ENCODE data around the gene ZNF500.
"Not testable (repeated sequence)": the region's sequence is repeated elsewhere in the genome, so short reads cannot be mapped to it uniquely, and the experiment has no call there.

Gene ZNF500

GRCh38 chr16:4796982-4797804 lies 30.2 kb upstream of the ZNF500 start:
- DNase-seq (ENCODE audit: low read depth), result no peak

GRCh38 chr16:4795828-4796572 lies 29.0 kb upstream of the ZNF500 start:
- DNase-seq (ENCODE audit: low read depth), result no peak

GRCh38 chr16:4795181-4795827 lies 28.3 kb upstream of the ZNF500 start, which contains the start of gene SMIM22:
SMIM22 (plus strand) TSS chr16:4795369; CDS start chr16:4795735, 366 bp downstream.
- no peak for DNase-seq (ENCODE audit: low read depth)

- DNase-seq (ENCODE audit: low read depth), result no peak
These were observed 26.1 kb upstream of the ZNF500 start for GRCh38 chr16:4792951-4793513.

DNA sequence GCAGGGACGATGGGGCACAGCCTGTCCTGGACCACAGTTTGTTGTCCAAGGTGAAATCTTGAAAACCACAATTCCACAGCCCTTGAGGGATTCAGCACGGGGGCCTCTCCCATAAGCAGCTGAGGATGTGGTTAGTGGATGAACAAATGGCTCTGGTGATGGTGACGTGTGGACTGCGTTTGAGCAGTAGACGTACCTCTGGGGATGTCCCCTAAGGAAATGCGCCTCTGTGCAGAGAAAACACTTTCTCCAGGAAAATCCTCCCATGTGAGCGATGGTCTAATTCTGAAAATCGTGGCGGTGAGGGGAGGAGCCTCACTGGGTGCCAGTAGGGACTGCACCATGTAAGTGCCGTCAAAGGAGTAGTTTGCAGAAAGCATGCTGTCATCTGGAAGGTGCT lies 23.9 kb upstream of the ZNF500 start:
- DNase-seq (ENCODE audit: low read depth), result no peak

DNA sequence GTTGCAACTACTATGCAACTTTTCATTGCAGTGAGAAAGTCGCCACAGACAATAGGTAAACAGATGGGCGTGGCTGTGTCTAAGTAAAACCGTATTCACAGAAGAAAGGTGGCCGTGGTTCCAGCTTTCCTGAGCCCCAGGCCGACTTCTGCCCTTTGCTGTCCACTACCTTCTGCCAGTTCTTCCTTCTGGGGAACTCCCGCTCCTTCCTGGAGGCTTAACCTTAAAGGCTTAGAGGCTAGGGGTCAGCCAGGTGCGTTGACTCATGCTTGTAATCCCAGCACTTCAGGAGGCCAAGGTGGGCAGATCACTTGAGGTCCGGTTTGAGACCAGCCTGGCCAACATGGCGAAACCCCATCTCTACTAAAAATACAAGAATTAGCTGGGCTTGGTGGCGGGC lies 23.3 kb upstream of the ZNF500 start:
- no peak for DNase-seq (ENCODE audit: low read depth)

DNA sequence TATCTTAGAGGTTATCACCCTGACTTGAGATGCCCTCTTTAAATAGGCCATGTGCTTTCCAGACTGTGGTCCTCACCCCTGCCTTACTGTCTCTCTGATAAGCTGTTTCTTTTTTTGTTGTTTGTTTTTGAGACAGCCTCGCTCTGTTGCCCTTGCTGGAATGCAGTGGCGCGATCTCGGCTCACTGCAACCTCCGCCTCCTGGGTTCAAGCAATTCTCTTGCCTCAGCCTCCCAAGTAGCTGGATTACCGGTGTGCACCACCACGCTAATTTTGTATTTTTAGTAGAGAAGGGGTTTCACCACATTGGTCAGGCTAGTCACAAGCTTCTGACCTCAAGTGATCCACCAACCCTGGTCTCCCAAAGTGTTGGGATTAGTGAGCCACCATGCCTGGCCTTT lies 21.9 kb upstream of the ZNF500 start:
- no peak for DNase-seq (ENCODE audit: low read depth)

GRCh38 chr16:4788489-4788889 lies 21.5 kb upstream of the ZNF500 start:
- no peak for DNase-seq (ENCODE audit: low read depth)

GRCh38 chr16:4787627-4788482 lies 20.9 kb upstream of the ZNF500 start, which contains the start of gene SEPTIN12:
SEPTIN12 (minus strand) TSS chr16:4788345; CDS start chr16:4787645, 700 bp downstream.
- no peak for DNase-seq (ENCODE audit: low read depth)

- no peak for DNase-seq (ENCODE audit: low read depth)
These were observed 20.1 kb upstream of the ZNF500 start for GRCh38 chr16:4787068-4787467.

DNA sequence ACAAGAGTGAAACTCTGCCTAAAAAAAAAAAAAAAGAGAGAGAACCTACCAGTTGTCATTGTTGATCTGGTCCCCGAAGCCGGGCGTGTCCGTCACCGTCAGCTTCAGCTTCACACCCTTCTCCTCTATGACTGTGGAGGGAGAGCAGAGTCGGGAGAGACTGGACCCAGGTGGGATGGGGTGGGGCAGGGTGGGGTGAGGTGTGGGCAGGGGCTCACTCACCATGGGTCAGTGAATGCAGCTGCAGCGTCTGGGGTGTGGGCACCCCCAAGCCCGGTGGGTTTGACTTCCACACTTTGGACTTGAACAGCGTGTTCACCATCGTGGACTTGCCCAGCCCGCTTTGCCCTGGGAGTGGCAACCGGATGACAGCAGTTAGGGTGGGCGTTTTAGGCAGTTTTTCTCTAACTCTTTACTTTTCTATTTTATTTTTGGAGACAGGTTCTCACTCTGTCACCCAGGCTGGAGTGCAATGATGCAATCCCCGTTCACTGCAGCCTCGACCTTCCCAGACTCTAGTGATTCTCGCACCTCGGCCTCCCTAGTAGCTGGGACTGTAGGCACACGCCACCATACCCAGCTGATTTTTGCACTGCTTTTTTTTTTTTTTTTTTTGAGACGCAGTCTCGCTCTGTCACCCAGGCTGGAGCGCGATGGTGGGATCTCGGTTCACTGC lies 18.9 kb upstream of the ZNF500 start:
- no peak for DNase-seq (ENCODE audit: low read depth)

DNA sequence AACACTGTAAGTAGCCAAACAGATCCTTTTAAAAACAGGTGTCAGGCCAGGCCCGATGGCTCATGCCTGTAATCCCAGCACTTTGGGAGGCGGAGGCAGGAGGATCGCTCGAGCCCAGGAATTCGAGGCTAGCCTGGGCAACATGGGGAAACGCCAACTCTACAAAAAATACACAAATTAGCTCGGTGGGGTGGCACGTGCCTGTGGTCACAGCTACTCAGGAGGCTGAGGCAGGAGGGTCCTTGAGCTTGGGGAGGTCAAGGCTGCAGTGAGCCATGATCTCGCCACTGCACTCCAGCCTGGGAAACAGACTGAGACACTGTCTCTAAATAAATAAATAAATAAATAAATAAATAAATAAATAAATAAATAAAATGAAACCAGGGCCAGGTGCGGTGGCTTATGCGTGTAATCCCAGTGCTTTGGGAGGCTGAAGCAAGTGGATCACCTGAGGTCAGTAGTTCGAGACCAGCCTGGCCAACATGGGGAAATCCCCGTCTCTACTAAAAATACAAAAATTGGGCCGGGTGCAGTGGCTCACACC lies 17.6 kb upstream of the ZNF500 start:
- DNase-seq (ENCODE audit: low read depth), result not testable (repeated sequence)

DNA sequence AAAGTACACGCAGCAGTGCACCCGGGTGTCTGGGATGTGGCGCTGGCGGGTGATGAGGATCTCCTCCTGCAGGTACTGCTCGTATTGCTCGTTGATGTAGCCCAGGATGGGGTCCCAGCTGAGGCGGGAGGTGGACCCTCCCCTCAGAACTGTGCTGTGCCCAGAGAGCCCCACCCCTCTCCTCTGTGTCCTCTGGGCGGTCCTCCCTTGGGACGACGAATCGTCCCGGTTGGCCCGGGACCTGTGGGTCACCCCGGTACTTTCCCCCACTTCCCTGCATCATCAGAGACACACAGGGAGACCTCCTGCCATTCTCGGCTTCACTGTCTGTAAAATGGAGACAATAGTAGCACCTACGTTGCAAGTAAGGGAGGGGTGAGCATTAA lies 17.0 kb upstream of the ZNF500 start:
- no peak for DNase-seq (ENCODE audit: low read depth)

- DNase-seq (ENCODE audit: low read depth), result no peak
These were observed 16.4 kb upstream of the ZNF500 start for GRCh38 chr16:4783251-4783950.

DNA sequence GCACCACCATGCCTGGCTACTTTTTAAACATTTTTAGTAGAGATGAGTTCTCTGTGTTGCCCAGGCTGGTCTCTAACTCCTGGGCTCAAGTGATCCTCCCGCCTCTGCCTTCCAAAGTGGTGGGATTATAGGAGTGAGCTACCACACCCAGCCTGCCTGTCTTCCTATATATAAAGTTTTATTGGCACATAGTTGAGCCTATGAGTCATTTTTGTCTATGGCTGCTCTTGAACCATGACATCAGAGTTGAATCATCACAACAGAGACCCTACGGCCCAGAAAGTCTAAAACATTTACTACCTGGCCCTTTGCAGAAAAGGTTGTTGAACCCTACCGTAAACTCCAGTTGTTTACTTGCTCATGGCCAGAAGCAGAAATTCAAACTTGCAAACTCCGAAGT lies 13.3 kb upstream of the ZNF500 start:
- no peak for DNase-seq (ENCODE audit: low read depth)

- DNase-seq (ENCODE audit: low read depth), result no peak
These were observed 11.1 kb upstream of the ZNF500 start for GRCh38 chr16:4778050-4778392.

- DNase-seq (ENCODE audit: low read depth), result no peak
These were observed 10.5 kb upstream of the ZNF500 start for GRCh38 chr16:4777339-4778049.

DNA sequence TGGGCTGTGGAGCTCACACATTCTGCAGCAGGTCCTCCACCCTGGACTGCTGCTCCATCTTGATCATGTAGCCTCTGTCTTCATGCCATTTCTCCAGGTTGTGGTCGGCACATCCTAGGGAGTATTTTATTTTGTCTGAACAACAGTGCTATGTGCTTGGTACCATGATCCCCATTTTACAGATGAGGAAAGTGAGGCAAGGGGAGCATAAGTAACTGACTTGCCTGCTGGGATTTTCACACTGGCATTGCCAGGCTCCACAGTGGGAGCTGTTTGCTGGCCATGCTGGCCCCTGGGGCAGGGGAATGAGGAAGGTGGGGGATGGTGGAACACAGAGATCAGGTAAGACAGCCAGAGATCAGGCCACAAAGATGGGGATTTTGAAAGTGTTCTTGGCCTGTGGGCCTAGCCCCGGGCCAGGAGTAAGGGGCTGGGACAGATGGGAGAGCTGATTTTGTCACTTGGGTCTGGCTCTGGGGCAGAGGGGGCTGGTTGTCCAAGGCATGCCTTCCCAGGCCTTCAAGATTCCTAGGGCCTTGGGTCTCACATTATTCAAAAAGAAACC lies 9.3 kb upstream of the ZNF500 start:
- DNase-seq (ENCODE audit: low read depth), result no peak

- no peak for DNase-seq (ENCODE audit: low read depth)
These were observed 8.0 kb upstream of the ZNF500 start for GRCh38 chr16:4775005-4775404.
